CD4-positive, alpha-beta T cell treated with Interleukin-6 for 4 hours (primary cell): ENCODE results near the gene RPP14.
"Not testable (repeated sequence)": the region's sequence is repeated elsewhere in the genome, so short reads cannot be mapped to it uniquely, and the experiment has no call there.

ENCODE experiments used
- DNase-seq: peaks from one replicate; pipeline ENCODE4 v3.0.0-alpha.2; 2020; ENCODE audit warnings: mixed read lengths

Gene RPP14

GRCh38 chr3:58305882-58306711, at the start of gene RPP14, which contains the start of gene HTD2:
RPP14 (plus strand) TSS chr3:58306245; CDS start chr3:58310330, 4,085 bp downstream.
HTD2 (plus strand) TSS chr3:58306520; CDS start chr3:58317614, 11,094 bp downstream.
- DNase-seq: peak; percentile 99

DNA sequence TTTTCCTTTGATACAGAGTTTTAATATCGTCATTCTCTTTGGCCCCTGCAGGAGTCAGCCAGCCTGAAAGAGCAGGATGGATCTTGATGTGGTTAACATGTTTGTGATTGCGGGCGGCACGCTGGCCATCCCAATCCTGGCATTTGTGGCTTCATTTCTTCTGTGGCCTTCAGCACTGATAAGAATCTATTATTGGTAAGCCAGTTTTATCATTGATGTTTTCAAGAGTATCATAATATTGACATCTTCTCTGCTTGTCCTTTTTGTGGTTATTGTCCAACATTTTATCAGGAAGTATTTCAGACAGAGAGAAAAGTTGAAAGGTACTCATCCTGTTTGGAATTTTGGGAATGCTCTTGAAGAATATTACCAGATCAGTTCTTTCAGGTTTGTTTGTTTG, 49.5 kb upstream of the RPP14 start:
- DNase-seq: no peak

DNA sequence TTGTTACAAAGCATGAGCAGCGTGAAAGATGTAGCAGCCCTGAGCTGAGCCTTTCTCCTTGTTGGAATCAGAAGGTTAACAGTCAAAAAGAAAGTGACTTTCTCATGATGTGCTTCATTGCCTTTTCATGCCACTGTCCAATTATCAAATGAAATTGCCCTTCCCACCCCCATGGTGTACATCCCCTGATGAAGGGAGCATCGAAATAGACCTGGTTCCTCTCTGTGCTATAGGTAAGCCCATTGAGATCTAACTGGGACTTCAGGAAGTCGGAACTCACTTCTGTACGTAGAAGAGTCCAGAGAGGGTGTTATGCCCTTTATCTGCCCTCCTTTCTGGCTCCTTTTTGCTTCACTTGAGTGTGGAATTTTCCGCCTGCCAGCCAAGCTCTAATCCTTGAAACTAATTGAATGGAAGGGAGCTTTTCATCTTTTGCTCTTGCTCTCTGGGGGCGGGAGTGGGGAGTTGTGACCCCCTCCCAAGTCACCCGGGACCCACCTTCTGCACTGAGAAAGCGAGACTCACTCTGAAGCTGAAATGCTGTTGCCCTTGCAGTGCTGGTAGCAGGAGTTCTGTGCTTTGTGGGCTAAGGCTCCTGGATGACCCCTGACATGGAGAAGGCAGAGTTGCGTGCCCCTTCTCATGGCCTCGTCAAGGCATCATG, 47.5 kb upstream of the RPP14 start:
- DNase-seq: no peak

DNA sequence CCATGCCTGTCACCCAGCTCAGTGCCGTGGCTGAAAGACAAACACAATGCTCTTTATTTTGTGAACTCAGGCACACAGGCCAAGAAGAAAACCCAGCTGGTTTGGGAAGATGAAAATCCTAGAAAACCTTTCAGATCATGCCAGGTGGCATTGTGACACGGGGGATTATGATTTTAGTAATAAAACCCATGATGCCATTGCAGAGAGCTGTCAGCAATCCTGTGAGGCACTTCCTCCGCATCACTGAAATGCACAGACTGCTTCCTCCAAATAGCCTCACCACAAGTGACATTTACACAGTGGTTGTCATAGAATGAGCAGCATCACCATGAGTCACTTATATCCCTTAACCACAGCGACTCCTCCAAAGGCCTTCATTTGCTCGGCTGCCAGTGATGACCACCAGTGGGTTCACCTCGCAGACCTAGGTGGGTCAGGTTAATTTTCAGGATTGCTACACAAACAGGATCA, 45.7 kb upstream of the RPP14 start:
- no peak for DNase-seq

DNA sequence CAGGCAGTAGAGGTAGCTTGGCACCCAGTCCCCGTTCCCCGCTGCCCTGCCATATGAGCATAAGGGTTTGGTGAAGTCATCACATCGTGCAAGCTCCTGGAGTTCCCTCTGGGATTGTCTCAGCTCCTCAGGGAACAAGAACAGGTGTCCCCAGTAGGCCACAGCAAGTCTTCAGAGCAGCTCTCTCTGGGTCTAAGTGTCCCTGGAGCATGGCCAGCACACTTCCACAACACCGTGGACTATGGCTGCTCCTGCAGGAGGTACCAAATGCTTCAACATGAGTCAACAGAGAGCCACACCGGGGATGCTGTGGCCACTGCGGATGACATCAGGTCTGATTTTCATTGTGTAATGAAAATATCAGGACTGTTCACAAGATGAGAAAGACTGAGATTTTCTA, 45.3 kb upstream of the RPP14 start:
- DNase-seq: no peak

DNA sequence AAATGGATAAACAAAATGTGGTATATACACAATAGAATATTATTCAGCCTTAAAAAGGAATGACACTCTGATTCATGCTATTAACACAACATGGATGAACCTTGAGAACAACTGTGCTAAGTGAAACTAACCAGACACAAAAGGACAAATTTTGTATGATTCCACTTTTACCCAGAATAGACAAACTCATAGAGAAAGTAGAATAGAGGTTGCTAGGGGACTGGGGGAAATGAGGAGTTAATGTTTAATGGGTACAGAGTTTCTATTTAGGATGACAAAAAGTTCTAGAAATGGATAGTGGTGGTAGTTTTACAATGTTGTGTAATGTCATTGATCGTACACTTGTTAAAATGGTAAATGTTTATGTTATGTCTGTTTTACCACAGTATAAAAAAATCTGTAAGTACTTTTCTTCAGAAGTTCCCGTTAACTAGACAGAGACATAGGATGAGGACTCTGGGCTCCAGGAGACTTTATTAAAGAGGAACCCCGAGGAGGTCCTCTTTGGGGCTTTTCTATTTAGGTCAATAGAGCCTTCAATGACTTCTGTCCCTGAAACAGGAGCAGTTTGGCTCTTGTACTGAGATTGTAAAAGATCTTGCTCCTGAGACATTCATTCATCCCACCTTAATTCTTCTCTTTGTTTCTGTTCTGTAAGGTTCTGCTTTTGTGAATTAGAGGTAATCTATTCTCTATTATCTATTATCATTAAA, 43.9 kb upstream of the RPP14 start:
- DNase-seq: no peak

- no peak for DNase-seq
Measured at GRCh38 chr3:58266577-58266976, 39.5 kb upstream of the RPP14 start.

DNA sequence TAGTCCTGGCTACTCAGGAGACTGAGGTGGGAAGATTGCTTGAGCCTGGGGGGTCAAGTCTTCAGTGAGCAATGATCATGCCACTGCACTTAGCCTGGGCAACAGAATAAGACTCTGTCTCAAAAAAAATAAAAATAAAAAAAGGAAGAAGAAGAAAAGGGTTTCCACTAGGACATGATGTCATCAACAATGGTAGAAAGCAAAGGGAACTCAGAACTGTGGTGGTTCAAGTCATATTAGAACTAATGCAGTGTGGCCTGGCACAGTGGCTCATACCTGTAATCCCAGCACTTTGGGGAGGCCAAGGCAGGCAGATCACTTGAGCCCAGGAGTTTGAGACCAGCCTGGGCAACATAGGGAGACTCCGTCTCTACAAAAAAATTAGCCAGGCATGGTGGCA, 38.5 kb upstream of the RPP14 start:
- DNase-seq: not testable (repeated sequence)

- DNase-seq: no peak
Measured at GRCh38 chr3:58269356-58269755, 36.7 kb upstream of the RPP14 start.

- no peak for DNase-seq
Measured at GRCh38 chr3:58270485-58270884, 35.6 kb upstream of the RPP14 start.

GRCh38 chr3:58271901-58272501, 34.0 kb upstream of the RPP14 start:
- no peak for DNase-seq

DNA sequence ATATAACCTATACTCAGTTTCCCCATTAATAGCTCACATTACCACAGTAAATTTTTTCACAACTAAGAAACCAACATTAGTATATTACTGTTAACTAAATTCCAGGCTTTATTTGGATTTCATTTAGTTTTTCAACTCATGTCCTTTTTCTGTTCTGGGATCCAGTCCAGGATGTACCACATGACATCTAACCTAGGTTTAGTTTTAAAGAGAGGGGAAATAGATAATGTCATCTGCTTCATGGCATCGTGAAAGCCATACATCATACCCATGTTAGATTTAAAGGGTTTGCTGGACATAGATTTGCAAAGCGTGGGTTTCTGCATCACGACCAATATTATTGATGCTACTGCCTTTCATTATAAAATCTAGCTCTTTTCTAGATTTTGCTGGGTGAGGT, 33.2 kb upstream of the RPP14 start:
- no peak for DNase-seq

DNA sequence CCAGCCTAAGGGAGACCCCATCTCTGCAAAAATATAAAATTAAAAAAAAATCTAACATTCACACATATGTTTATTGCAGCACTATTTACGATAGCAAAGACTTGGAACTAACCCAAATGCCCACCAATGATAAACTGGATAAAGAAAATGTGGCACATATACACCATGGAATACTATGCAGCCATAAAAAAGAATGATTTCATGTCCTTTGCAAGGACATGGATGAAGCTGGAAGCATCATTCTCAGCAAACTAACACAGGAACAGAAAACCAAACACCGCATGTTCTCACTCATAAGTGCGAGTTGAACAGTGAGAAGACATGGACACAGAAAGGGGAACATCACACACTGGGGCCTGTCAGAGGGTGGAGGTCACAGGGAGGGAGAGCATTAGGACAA, 32.7 kb upstream of the RPP14 start:
- DNase-seq: not testable (repeated sequence)

- DNase-seq: no peak
Measured at GRCh38 chr3:58274027-58274614, 31.9 kb upstream of the RPP14 start.

- DNase-seq: no peak
Measured at GRCh38 chr3:58281069-58281468, 25.0 kb upstream of the RPP14 start.

DNA sequence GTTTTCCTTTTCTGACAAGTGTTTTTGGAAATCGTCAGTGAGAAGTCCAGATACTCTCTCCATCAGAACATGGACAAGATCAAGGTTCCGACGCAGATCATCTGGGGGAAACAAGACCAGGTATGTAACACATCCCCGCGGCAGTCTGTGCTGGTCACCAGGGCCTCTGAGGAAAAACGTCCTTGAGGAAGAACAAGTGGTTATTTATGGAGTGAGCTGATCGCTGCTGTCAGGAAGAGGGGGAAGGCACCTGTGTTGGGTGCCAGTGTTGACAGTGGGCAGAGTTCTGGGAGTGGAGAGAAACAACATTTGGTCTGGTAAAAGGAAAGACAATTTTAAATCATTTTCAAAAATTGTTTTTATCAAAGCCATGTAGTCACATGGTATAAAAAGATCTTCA, 20.7 kb upstream of the RPP14 start:
- DNase-seq: no peak

DNA sequence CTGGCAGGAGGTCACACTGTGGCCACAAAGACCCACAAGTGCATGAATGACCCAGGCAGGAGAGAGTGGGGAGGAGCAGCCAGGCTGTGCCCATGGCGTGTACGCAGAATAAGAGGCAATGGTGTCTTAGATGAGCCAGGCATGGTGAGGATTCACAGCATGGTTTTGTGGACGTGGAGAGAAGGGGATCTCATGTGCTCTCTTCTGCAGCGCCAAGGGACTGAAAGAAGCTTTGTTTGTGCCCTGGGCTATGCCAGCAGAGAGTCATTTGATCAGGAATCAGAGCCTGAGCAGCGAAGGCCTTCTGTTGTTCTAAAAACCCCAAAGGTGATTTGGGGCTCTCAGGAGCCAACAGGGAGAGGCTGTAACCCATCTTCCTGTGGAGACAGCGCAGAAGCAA, 18.7 kb upstream of the RPP14 start:
- DNase-seq: no peak

GRCh38 chr3:58288011-58288728, 17.9 kb upstream of the RPP14 start:
- DNase-seq: no peak

DNA sequence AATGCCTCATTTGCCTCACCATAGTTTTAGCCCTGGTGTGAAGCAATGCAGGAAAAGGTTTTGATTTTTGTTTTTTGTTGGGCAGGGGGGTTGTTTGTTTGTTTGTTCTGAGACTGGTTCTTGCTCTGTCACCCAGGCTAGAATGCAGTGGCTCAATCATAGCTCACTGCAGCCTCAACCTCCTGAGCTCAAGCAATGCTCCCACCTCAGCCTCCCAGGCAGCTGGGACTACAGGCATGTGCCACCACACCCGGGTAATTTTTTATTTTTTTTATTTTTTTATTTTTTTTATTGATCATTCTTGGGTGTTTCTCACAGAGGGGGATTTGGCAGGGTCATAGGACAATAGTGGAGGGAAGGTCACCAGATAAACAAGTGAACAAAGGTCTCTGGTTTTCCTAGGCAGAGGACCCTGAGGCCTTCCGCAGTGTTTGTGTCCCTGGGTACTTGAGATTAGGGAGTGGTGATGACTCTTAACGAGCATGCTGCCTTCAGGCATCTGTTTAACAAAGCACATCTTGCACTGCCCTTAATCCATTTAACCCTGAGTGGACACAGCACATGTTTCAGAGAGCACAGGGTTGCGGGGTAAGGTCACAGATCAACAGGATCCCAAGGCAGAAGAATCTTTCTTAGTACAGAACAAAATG, 17.0 kb upstream of the RPP14 start:
- not testable (repeated sequence) for DNase-seq

- not testable (repeated sequence) for DNase-seq
Measured at GRCh38 chr3:58290446-58290845, 15.6 kb upstream of the RPP14 start.

DNA sequence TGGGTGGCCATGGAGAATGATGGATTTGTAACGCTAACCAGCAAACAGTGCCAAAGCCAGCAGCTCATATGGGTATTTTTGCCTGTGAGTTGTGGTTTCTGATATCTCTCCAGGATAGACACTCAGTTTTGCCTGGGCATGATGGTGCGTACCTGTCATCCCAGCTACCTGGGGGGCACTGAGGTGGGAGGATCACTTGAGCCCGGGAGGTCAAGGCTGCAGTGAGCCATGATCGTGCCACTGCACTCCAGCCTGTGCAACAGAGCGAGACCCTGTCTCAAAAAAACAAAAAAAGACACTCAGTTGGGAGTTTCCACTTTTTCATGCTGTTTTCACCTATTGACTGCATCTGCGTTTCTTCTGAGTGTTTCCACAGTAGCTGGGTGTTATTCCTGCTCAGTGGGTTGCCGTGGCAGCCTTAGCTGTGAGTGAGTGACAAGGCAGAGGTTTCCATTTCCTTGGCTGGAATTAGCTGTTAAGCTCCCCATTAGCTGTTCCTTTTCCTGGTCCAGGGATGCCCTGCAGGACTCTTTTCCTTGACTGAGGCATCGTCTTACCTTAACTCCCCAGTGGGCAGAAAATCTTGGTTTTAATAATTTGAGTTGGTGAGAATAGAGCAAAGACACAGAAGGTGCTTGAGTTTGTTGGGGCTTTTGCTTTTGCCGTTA, 14.2 kb upstream of the RPP14 start:
- DNase-seq: no peak
